ENCODE measurements around the gene OR1M1.
A peak's percentile ranks its signal among the peaks of the same experiment; 100 is the strongest.

The OR1M1 gene

GRCh38 chr19:9075064-9075949 lies 11.6 kb upstream of the OR1M1 start:
- ATAC-seq: no peak

- ATAC-seq: no peak
Observed at GRCh38 chr19:9076901-9077300, 10.0 kb upstream of the OR1M1 start.

- ATAC-seq: no peak
Observed at GRCh38 chr19:9078651-9079050, 8.2 kb upstream of the OR1M1 start.

GRCh38 chr19:9107375-9107774 lies 20.5 kb downstream of the OR1M1 start, which contains the start of gene OR7G2:
Gene OR7G2 (minus strand): TSS chr19:9107475. CDS start chr19:9103243, 4,232 bp downstream.
- ATAC-seq: no peak

GRCh38 chr19:9109959-9110358 lies 23.1 kb downstream of the OR1M1 start:
- no peak for ATAC-seq

GRCh38 chr19:9115307-9115813 lies 28.5 kb downstream of the OR1M1 start, which contains the start of gene OR7G1:
Gene OR7G1 (minus strand): TSS chr19:9115763. CDS start chr19:9115763, 0 bp downstream.
- ATAC-seq: no peak

- ATAC-seq: no peak
Observed at GRCh38 chr19:9116547-9116946, 29.7 kb downstream of the OR1M1 start.

- ATAC-seq: no peak
Observed at GRCh38 chr19:9126900-9127405, 40.1 kb downstream of the OR1M1 start, which contains the start of gene OR7G3. Gene OR7G3 (minus strand): TSS chr19:9126950. CDS start chr19:9126950, 0 bp downstream.

- no peak for ATAC-seq
Observed at GRCh38 chr19:9128171-9128570, 41.3 kb downstream of the OR1M1 start.

GRCh38 chr19:9130965-9131364 lies 44.1 kb downstream of the OR1M1 start:
- peak in 1 of 2 donors; percentile 41 for ATAC-seq

GRCh38 chr19:9132422-9132821 lies 45.6 kb downstream of the OR1M1 start:
- no peak for ATAC-seq

GRCh38 chr19:9139609-9140158 lies 52.8 kb downstream of the OR1M1 start:
- no peak for ATAC-seq

GRCh38 chr19:9140159-9140874 lies 53.5 kb downstream of the OR1M1 start, which contains the start of gene ZNF317:
Gene ZNF317 (plus strand): TSS chr19:9140397. CDS start chr19:9156017, 15,620 bp downstream.
- ATAC-seq: peak; percentile 95 to 96

GRCh38 chr19:9144920-9145319 lies 58.1 kb downstream of the OR1M1 start:
- ATAC-seq: no peak
